PFSK-1 (cell line): ENCODE data around the gene ZNF831.

Experiments used
- FOXP2 ChIP-seq: optimal IDR thresholded peaks from 2 replicates; pipeline ENCODE3; 2011; ENCODE audit warnings: borderline replicate concordance, control low read depth, inconsistent platforms; ENCODE audit not compliant: insufficient read depth; ENCODE audit errors: extremely low read length, extremely low read depth
- POLR2AphosphoS5 ChIP-seq: IDR thresholded peaks from 2 replicates; pipeline ENCODE4 v1.6.1; 2012; ENCODE audit warnings: low read depth, mild to moderate bottlenecking, control low read depth, low read length, moderate library complexity
- REST ChIP-seq, 2 experiments: IDR thresholded peaks; 2 replicates each; pipeline versions ENCODE4 v1.6.1 to v1.8.0; 2011 to 2012; ENCODE audit warnings: low read depth in 2 of 2, low read length in 2 of 2, control low read depth in 1 of 2, inconsistent platforms in 1 of 2, mild to moderate bottlenecking in 1 of 2, moderate library complexity in 1 of 2; ENCODE audit not compliant: insufficient read depth in 1 of 2
- SIN3A ChIP-seq: IDR thresholded peaks from 2 replicates; pipeline ENCODE4 v1.6.1; 2012; ENCODE audit warnings: mild to moderate bottlenecking, low read length, moderate library complexity, borderline replicate concordance; ENCODE audit not compliant: insufficient read depth
- TAF1 ChIP-seq: IDR thresholded peaks from 2 replicates; pipeline ENCODE4 v1.6.1; 2012; ENCODE audit warnings: low read length, control low read depth, borderline replicate concordance; ENCODE audit not compliant: insufficient read depth

The ZNF831 gene

GRCh38 chr20:59182401-59183044 is 18.9 kb downstream of the ZNF831 start:
- TF ChIP-seq FOXP2 (no peak), REST (IDR thresholded peaks at IDR 0.05; ENCODE audit: insufficient read depth in 1 of 2, low read depth in 2 of 2, low read length in 2 of 2) (no peak), SIN3A (no peak), POLR2AphosphoS5 (no peak), TAF1 (no peak)

- TF ChIP-seq REST (IDR thresholded peaks at IDR 0.05; ENCODE audit: insufficient read depth in 1 of 2, low read depth in 2 of 2, low read length in 2 of 2) = no peak
- no peak for TF ChIP-seq TAF1
- no peak for TF ChIP-seq SIN3A
- TF ChIP-seq POLR2AphosphoS5 = no peak
- no peak for TF ChIP-seq FOXP2
These were observed 20.1 kb downstream of the ZNF831 start for GRCh38 chr20:59183751-59184150.

GRCh38 chr20:59184880-59185447 is 21.3 kb downstream of the ZNF831 start:
- no peak for TF ChIP-seq SIN3A
- no peak for TF ChIP-seq POLR2AphosphoS5
- TF ChIP-seq FOXP2 = no peak
- TF ChIP-seq REST (IDR thresholded peaks at IDR 0.05; ENCODE audit: insufficient read depth in 1 of 2, low read depth in 2 of 2, low read length in 2 of 2) = no peak
- no peak for TF ChIP-seq TAF1

GRCh38 chr20:59185809-59186208 is 22.2 kb downstream of the ZNF831 start:
- TF ChIP-seq TAF1 (no peak), REST (IDR thresholded peaks at IDR 0.05; ENCODE audit: insufficient read depth in 1 of 2, low read depth in 2 of 2, low read length in 2 of 2) (no peak), POLR2AphosphoS5 (no peak), SIN3A (no peak), FOXP2 (no peak)
